Measurements from ENCODE around the gene TBX5.
A peak's percentile ranks its signal among the peaks of the same experiment; 100 is the strongest.

The TBX5 gene

DNA sequence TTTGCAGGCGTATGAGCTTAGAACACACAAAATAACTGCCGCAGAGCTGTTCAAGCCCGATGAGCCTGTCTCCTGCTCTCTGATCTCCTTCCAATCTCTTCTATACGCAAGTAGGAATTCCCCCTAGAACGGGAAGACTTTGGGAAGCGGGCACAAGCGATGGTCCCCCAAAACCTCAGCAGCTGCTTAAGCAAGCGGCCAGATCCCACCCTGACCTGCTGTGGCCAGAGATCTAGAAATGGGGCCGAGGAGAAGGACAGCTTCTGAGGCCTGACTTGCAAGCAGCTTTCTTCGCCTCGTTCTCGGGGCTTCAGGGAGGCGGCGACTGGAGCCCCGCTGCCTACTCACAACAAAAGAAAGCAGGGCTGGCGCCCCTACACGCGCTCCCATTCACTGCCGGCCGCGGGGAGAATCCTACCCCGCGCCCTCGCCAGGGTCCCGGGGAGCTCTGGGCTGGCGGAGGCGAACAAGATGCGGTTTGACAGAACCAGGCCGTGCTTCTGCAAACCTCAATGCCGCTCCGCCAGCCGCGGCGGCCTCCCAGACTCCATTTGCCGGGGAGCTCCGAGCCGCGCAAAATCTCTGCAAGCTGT lies 922 bp downstream of the TBX5 start:
- DNase-seq, result no peak

GRCh38 chr12:114404083-114404925 lies 1.6 kb downstream of the TBX5 start:
- DNase-seq, result no peak

- DNase-seq, result no peak
Observed at GRCh38 chr12:114403690-114404066, 2.3 kb downstream of the TBX5 start.

DNA sequence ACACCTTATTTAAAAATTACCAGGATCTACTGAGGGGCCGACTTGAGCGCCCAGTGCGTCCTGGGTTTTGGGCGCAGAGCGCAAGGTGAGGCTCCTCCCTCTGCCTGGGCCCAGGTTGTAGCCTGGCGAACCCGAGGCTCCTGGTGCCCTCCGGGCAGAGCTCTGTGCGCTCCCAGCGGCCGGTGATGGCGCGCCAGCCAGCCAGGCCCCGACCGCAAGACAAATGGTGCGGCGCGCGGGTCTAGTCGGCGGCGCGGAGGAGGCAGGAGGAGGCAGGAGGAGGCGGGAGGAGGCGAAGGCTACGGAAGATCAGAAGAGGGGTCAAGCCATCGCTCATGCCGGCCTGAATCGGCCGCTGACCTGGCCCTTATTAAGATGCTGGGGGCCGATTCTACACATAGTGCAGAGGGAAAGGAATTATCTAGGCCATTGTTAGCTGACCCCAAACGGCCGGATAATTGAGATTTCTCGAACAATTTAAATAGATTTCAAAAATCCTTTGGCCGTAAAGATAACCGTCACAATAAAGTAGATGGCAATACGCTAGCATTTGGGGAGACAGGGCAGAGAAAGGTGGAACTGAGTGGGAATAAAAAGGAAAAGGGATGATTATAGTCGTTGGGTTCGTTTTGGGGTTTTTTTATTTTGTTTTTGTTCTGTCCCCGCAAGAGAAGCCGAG lies 2.8 kb downstream of the TBX5 start:
- no peak for DNase-seq

DNA sequence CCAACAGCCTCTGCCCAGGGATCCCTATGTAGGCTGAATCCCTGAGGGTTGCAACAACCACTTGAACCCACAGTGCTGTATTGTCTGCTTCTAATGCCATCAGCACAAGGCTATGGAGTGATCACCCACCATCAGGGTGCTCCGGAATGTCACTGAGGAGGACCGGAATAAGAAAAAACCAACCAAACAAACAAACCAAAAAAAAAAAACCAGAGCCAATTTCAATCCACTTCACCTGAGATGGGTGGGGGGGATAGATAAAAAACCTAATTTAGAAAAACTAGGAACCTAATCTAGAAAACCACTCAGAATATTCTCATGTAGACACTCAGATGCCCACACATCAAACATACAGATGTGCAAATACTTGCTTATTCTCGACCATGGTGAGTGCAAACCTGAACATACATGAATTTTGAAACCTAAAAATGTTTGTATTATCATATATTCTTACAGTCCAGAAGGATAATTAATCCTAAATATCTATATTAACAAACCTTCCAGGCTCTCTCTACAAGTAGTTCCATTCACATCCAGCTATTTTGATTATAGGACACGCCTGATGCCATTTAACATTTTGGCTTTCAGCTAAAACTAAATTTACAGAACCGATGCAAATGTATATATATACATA lies 3.7 kb downstream of the TBX5 start:
- no peak for DNase-seq

DNA sequence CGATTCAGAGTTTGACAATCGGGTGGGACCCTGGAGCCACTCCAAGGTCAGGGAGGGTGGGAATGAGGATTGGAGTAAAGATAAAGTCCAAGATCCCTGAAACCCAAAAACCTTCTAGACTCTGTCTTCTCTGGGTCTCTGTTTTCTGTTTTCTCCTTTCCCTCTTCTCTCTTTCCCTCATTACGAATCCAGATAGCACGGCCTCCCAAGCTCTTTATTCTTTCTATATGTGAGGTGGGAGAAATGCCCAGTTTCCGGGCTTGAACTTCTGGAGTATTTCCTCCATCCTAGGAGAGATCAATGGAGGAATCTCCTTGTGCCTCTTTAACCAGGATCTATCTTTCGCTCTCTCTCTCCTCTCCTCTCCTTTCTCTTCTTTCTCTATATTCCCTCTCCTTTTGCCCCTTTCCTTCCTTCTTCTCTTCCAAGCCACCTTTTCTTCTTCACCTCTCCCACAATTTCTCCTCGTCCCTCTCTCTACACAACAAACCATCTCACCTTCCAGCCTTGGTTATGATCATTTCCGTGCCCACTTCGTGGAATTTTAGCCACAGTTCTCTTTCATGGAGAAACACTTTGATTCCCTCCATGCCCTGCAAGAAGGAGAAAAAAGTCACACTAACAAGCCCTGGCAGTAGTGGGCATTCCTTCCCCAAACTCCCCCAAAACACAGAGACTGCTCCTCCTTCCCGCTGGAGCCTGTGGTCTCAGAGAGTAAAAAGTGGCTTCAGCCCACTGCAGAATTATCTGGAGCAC lies 4.4 kb downstream of the TBX5 start:
- no peak for DNase-seq

- DNase-seq, result peak; percentile 69
Observed at GRCh38 chr12:114400925-114401324, 5.0 kb downstream of the TBX5 start.

- no peak for DNase-seq
Observed at GRCh38 chr12:114400361-114400811, 5.6 kb downstream of the TBX5 start.

DNA sequence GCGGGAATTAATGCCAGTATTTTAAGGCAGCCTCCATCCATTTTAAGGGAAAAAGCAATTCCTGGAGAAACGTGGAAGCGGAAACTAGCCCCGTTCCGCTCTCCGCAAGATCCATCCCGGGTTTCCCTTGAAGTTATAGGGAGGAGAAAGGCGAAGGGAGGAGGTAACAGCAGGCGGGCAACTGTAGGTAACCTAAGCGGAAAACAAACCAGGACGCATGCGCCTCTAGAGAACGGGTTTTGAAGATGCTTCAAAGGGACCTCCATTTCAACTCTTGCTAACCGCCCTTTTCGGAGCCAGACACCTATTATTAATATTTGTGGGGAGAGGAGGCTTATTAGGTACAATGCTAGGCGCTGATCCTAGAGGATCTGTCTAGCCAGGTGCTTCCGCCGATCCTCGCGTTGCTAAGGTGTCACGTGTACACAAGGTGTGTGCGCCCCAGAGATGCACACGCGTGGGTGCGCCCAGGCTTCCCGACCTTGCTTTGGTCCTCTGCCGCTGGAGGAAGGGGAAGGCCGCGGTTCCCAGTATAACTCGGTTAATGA lies 6.2 kb downstream of the TBX5 start:
- DNase-seq, result no peak

- no peak for DNase-seq
Observed at GRCh38 chr12:114397978-114398881, 7.7 kb downstream of the TBX5 start.

DNA sequence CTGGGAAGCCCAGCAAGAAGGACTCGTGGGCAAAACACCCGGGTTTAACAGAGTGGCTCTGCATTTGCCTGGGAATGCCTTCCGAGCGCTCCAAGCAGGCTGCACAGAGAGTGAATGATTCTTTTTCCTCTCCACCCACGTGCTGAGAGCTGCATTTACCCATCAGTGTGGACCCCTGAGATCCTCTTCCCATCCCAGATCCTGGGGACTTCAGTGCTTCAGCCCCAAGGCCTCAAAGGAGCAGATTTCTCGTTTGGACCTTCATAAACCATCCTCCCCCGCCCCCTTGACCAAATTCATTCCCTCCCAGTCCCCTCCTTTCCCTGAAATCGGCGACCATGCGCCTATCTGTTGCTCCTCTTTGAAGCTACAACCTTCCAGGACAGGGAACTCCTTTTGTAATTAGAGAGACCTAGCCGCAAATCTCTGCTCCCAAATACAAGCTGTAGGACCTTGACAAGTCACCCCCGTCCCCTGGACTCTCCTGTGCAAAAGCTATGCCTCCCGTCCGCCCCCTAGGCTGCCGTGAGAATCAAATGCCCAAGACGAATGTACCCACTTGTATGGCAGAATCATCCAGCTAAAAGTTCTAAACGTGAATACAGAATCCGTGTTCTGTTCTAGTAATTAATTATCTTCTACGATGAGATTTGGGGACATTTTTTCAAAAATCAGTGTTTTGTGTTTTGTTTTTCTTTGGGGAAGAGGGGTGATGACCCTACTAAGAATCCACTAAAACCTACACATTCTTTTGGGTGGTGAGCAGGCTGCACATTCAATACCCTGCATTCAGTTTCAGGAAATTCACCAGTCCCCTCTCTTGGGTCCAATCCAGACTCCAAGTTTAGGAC lies 8.8 kb downstream of the TBX5 start:
- no peak for DNase-seq

- DNase-seq, result no peak
Observed at GRCh38 chr12:114396153-114396868, 9.6 kb downstream of the TBX5 start.

DNA sequence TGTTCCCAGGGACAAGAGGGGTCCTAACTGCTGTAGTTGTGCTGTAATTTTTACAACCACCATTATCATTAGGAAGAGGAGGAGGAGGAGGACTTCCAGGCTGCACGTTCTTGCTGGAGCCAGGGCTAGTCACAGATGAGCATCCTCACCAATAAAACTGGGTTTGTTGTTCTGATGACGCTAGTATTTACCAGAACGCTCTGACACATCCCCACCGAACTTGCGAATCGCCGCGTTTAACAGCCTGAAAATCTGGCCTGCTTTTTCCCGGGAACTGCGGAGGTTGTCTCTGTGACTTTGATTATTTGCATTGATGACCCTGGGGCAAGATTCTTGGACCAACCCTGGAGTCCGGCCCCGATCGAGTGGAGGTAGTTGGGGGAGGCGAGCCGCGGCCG lies 10.2 kb downstream of the TBX5 start:
- no peak for DNase-seq

DNA sequence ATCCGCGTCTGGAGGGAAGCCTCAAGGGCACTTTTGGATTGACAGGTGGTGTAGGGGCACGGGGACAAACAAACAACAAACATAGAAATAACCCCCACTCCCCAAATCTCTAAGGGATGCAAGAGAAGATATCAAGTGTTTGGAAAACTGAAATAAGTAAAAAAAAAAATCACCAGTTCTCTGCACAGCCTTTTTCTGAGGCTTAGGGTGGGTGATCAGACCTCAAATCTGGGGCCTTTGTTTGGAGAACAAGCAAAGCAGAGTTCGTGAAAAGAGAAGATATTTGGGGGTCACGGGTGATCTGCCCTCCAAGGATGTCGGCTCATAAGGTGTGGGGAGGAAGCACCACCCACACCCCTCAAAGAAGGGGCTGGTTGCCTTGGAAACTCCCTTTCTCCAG lies 10.7 kb downstream of the TBX5 start:
- DNase-seq, result no peak

DNA sequence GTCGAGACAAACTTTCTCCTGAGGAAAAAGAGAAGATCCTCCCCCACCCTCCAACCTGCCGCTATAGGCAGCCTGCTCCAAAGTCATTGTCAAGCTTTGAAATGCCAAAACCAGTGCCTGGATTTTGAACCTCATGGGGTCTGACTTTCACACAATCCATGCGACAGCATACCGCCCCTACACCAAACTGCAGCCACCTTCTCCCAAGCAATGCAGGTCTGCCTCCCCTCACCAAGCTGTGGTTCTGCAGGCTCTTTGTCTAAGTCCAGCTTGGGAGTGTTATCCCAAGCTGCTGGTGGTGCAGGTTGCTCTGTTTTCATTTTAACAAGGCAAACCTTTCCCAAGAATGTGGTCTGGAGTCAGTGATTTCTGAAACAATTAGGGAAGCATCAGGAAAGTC lies 12.4 kb downstream of the TBX5 start:
- DNase-seq, result no peak

DNA sequence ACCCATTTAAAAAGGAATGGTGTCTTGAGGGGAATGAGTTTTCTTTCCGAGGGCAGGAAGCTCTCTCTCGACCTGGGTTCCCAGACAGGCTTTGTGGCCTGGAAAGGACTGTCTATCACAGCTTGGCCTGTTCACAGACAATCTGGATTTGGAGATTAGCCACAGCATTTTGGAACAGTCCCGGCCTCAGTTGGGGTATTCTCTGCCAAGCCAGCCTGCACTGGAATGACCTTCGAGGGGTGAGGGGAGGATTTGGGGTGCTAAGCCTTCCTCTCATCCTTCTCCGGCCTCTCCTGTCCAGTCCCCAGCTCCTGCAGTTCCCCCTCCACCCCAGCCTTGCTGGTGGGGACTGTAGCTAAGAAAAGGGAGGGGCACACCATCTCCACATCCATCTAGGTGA lies 13.0 kb downstream of the TBX5 start:
- no peak for DNase-seq

- DNase-seq, result no peak
Observed at GRCh38 chr12:114391088-114391487, 14.9 kb downstream of the TBX5 start.

GRCh38 chr12:114384739-114385138 lies 21.2 kb downstream of the TBX5 start:
- DNase-seq, result no peak

DNA sequence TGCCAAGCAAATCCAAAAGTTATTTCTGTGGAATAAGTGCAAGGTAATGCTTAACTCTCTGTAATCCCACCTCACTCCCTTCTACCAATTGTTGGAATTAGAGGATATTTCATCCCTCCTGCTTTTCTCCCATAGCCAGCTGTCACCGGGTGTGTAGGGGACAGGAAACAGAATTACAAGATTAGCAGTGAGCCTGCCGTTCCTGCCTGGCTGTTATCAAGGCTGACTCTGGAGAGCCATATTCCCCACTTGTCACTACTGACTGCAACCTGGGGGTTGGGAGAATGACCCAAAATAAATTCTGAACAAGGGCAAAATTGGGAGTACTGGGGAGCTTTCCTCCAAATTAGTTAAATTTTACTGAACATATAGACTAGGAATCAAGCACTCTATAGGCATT lies 24.8 kb downstream of the TBX5 start:
- no peak for DNase-seq

- DNase-seq, result no peak
Observed at GRCh38 chr12:114371733-114372132, 34.2 kb downstream of the TBX5 start.

Data from femur (tissue), 1 donor.